GM21717 (cell line): ENCODE measurements around the gene CLCN5.

ENCODE experiments used
- ATAC-seq: cut with Tn5 transposase; IDR thresholded peaks from one replicate; pipeline ENCODE4 v1.9.1; 2021; ENCODE audit warnings: mild to moderate bottlenecking, moderate library complexity; ENCODE audit not compliant: unreplicated experiment

The CLCN5 gene

DNA sequence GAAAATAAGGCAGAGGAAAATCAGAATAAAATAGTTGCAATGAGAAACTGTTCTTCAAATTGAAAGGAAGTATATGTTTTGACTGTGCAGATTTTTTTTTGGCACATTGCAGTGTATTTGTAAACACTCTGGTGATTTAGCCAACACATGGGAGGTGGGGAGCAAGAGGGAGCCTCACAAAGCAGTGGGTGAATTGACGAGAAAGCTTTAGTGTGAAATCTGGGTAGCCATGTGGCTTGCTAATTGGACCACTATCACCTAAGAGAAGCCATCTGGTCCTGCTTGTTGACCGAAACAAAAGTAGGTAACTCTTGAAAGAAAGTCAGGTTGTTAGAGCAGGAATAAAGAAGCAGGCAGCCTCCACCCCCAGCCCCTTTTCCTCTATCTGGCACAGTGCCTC is 10.4 kb downstream of the CLCN5 start:
- ATAC-seq = no peak

DNA sequence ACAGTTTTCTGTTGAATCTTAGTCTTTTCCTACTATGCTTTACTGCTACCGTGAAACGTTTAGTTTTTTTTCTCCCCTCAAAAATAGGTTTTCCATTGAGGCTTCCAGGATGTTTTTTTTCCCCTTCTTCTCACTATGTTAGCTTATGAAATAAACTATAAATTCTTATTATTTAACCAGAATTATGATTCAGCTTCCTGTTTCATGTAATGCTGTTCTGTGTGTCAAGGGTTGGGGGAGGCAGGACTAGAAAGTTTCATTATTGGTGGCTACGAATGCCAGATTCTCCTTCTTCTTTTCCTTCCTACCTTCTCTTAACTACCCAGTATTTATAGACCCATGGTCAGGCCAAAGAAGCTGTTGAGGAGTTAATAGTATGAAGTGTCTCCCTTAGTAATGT is 11.8 kb downstream of the CLCN5 start:
- ATAC-seq = no peak

DNA sequence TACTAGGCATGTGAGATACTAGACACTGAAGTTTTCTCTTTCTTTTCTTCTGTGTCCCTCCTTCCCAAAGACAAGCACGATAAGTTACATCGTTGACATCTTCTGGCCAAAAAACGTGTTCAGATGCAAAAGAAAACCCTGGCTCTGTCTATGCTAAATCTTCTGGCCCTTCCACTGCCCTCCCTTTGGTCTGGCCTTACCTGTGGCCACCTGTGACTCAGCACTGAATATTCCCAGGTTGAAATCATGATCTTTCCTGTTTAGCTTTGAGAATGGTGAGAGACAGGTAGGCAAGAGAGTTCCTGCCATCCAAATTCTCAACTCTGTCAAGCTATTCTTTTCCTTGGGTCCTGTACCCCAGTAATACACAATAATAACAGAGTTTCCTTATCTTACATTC is 12.3 kb downstream of the CLCN5 start:
- ATAC-seq = no peak

DNA sequence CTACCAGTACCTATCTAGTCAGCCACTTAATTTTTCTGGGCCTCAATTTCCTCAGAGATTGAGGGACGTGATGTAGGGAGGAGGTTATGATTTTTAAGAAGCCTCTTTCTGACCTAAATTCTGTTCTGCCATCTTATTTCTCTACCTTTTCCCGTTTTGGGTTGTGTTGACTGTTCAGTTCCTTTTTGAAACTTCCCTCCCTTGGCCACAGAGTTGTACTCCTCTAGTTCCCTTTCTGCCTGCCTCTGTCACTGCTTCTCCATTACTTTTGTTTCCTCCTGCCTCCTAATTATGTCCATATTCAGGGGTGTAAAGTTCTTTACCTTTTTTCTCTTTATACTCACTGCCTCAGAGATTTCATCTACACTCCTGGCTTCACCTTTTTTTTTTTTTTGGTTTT is 25.4 kb downstream of the CLCN5 start:
- ATAC-seq = no peak

DNA sequence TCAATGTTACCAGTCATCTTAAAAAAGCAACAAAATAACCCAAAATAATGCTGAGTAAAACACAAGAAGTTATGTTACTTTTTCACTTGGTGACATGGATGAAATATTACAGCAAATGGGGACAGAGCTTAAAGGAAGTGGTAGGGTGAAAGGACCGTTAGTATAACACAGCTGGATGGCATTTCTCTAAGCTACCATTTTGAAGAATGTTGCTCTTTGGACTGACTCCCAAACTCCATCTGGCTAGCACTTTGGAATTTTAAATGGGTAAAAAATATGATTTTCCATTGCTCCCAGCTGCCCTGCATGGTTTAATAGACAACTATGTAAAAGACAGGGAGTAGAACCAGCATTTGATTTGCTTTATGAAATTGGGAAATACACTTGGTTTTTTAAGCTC is 27.6 kb downstream of the CLCN5 start:
- no peak for ATAC-seq

DNA sequence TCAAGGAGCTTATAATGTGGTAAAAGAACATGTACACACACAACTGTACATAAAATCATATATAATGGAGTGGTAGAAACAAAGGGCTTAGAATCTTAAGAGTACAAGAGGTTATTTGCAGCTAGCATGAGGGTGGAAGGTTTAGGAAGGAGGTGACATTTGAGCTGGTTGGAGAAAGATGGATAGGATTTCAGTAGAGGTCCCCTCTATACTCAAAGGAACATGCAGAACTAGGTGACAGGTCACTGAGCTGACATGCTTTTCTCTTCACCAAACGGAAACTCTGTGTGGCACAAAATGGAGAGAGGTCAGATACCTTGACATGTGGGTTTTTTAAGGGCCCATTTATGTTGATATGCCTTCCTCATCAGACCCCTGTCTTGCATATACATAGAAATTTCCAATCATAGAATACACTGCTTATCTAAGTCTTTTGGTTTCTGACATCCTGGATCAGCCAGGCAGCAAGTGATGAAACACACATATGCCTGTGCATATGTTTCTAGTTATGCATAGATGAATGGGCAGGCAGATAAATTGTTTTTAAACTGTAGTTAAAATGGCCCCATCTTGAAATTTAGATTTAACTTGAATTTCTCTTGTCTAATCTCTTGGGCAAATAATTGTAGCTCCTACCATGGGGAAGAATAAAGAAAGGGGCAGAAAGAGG is 29.3 kb downstream of the CLCN5 start:
- no peak for ATAC-seq

DNA sequence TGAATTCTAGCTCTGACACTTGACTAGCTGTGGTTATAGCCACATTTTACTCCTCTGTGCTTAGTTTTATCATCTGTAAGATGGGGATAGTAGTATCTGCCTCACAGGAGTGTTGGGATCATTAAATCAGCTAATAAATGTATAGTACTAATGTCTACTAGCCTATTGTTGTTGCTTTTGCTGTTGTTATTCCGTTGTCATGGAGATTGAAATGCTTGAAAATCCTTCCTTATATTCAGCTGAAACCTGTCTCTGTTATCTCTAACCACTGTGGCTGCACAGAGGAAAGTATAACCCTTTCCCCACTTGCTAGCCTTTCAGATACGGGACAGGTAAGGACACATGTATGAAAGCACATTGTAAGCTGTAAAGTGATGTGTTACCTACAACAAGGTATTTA is 33.9 kb downstream of the CLCN5 start:
- ATAC-seq = no peak

DNA sequence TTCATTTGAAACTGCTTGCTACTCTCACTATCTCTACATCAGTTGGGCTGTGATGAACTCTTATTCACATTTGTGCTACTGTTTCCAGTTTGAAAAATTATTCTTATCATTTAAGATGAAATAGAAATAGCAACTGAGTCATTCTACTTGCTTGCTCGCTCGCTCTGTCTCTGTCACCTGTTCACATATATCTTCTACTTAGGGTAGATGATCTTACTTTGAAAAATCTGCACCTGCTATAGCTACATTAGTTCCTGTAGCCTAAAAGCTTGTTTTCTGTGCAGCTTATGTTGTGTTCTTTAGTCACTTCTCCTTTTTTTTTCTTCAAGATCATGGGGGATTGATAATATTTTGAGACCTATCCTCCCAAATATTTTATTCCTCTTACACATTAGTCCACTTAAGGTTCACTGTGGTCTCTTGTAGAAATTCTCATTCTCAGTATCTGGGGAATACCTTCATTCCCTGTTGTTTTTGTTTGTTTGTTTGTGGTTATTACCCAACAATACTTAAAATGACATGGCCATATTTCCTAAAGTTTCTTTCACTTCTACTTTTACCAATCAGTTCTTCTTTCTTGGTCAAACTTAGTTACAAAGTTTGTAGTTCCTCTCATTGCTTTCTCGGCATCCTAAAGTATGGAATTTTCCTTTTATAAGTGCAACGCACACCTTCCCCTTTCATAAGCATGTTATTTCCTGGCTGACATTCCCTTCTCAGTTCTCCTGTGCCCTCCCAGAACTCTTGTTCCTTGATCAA is 36.5 kb downstream of the CLCN5 start:
- ATAC-seq = no peak

DNA sequence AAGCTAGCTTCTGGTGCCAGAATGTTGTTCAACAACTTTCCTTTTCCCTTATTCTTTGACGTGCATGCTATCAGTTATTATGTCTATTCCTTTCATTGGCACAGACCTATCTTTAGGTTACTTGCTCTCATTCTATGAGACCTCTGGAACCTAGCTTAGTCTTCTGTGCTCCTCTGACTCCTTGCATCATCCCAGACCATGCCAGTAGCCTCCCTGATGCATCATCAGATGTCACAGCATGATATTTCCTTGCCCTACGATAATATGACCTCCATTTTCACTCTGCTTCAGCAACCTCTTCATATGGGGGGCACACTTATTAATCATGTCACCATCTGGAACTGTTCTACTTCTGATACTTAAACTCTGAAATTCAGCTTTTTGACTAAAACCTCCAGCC is 37.2 kb downstream of the CLCN5 start:
- no peak for ATAC-seq

DNA sequence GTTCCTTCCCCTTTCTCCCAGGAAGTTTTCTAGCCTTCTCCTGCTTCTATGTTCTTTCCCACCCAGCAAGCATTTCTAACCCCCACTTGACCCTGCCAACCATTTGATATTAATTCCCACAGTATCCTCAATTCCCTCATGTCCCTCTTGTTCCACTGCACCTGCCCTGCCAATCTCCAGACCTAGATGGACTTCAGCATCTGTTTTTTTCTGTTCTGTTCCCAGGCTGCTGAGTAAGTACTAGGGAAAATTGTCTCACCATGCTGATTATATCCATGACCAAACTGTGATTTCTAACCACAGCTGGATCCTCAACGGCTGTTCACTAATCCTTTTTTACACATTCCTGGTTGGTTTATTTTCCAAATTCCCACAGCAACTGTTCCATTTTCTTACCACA is 37.7 kb downstream of the CLCN5 start:
- no peak for ATAC-seq

DNA sequence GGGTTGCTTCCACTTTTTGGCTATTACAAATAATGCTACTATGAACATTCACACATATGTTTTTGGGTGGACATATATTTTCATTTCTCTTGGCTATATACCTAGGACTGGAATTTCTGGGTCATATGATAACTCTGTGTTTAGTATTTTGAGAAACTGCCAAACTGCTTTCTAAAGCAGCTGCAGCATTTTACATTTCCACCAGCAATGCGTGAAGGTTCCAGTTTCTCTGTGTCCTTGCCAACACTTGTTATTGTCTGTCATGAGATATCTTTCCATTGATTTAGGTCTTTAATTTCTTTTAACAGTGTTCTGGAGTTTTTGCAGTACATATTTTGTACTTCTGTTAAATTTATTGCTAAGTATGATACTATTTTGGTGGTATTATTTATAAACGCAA is 48.3 kb downstream of the CLCN5 start:
- ATAC-seq = no peak

DNA sequence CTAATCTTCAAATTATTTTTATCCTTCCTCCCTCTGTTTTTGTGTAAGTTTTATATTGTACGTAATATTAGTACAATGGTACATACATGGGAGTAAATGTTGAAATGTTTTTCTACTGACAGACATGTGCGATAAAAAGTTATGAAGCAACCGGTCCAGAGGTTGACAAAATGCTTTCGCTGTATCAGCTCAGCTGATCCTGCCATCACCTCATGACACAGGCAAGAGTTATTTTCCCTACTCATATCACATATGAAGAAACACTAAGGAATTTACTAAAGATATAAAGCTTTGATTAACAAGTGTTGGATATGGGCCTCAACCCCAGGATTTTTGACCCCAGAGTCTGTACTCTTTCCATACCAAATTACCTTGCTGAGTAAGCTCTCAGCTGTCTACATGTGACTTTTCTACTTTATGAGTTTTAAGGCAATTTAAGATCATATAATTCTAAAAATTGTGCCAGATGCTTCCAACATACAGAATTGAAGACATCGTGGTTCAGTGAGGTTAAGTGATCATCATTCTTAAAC is 50.0 kb downstream of the CLCN5 start:
- no peak for ATAC-seq

DNA sequence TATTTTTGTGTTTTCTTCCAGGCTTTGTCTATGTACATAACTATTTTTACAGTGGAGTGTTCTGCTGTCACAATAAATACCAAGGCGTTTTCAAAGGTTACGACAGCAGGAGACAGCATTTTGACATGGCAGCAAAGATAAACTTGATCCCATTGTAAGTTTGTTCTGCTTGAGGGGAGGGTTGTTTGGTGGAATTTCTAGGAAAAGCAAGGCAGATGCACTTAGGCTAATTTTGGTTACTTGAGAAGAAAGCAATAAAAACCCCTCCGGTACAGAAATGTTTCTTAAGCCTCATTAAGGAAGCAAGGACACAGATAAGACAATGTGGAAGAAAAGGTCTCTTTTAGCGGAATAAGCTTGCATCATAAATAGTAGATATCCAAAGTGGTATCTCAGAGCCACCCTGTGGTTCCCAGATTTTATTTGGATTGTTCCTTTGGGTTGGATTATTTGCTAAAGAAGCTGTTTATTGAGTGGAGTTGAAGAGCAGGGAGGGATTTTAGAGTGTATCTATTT is 54.3 kb downstream of the CLCN5 start:
- ATAC-seq = no peak

DNA sequence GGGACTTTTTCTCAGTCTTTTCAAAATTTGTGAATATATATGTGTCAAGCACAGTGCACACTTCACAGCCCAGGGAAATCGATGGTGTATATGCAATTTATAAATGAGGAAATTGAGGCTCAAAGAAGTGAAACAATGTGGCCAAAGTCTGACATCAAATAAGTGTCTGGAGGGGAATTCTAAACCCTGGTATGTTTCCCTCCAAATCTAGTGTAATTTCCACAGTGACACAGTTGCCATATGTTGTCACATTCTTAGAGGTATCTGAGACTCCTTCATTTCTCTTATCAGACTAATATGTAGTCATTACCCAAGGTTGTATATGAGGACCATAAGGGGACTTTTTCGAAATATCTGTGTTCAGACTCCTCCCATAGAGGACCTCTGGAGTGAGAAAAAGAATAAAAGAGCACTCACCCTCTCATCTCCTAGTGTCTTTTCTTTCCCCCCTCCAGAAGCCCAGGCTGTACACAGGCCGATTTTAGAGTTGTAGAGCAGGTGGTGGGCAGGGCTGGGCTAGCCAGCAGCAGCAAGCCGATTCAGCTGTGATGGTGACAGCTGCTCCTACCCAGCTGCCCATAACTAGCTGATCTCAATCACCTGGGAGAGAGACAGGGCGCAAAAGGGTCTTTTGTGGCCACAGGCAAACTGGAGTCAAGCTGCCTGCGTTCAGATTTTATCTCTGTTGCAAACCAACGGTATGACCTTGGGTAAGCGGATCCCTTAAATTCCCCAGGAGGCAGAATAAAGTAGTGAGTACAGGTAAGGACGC is 55.1 kb downstream of the CLCN5 start:
- no peak for ATAC-seq

DNA sequence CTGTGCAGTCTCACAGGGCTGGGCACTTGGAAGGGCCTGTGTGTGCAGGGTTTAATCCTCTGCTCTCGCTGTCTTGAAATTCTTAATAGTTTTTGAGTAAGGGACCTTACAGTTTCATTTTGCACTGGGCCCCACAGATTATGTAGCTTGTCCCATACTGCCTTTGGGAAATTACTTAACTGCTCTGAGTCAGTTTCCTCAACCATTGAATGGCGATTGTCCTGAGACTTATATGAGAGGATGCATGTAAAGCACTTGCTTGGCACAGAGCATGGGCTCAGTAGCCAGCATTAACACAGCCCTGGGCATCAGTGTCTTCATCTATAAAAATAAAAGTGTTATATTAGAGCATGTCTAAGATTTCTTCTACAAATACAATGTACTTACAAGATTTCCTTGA is 55.8 kb downstream of the CLCN5 start:
- no peak for ATAC-seq

DNA sequence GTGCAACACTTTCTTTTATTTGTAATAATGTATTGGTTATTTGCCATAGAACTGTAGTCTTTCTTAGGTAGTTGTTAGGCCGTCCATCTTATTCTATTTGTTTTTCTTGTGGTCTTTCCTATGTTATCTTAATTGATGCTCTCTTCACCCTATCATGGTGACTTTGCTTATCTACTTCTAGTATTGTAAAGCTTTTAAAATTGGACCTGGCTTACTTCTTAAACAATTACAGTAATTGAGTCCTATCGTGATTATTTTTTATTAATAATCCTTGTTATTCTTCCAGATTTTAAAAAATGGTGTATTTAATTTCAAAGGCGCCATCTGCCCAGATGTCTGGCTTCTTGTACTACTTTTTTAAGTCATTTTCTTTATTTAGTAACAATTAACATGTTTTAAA is 63.7 kb downstream of the CLCN5 start:
- no peak for ATAC-seq

DNA sequence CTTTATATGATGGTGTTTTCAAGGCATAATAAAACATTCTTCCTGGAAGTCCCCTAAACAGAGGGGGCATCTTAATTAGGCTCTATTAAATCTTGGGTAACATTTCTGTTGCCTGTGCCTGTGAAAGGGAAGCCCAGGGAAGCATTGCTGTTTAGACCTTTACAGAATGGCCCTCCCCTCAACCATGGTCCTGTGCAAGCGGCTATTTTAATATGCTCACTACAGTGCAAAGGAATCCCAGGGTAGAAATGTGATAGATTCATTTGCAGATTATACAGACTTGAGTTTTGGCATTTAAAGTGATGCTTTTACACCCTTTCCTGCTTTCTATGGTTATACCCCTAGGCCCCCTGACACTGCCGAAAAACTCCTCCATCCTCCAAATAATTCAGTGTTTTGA is 65.3 kb downstream of the CLCN5 start:
- no peak for ATAC-seq

DNA sequence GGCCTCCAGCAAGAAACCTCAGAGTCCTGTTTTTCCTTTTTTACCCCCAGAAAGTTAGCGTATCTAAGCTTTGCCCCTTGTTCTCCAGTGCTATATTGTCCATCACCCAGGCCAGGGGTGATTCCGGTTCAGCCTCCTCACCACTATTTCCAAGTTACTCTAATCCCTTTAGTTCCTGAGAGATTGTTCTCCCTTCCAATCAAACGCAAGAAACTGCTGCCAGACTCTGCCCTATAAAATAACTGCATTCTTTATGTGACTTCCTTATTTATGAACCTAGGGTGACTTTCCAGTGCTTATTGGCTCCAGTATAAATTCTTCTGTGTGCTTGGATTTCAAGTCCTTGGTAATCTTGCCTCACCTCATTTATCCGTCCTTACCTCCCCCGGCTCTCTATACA is 65.7 kb downstream of the CLCN5 start:
- ATAC-seq = no peak

DNA sequence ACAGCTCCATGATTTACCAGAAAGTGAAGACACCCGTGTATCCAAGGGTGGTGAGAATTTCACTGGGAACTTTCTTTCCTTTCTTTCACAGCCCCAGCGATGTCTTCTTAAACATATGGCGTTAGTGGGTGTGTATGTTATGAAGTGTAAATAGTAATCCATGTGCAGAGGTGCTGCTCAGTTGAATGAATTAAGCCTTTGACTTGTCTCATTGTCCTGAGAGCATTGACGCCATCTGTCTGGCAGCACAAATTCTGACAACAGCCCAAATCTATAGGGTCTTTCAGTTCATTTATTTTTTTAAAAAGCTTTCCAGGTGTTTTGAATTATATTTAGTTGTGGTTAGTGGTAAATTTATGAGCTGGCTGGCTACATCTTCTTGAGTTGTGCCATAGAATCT is 69.4 kb downstream of the CLCN5 start:
- no peak for ATAC-seq

DNA sequence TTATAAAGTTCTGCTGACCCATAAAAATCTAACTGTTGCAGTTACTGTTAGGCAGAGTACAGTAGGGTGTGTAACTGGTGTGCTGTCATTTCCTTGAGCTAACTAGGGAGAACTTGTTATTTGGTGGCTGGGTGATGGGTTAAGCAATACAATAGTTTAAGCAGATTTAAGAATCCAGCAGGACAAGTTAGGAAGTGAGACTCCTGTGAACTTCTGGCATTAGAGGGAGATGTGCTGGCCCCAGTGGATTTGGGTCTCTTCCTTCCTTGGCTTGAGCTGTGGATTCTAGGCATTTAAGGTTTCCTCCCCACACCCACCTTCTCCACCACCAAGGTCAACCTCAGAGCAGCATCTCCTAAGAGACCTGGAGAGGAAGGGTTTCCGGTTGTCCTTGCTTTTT is 70.5 kb downstream of the CLCN5 start:
- no peak for ATAC-seq

DNA sequence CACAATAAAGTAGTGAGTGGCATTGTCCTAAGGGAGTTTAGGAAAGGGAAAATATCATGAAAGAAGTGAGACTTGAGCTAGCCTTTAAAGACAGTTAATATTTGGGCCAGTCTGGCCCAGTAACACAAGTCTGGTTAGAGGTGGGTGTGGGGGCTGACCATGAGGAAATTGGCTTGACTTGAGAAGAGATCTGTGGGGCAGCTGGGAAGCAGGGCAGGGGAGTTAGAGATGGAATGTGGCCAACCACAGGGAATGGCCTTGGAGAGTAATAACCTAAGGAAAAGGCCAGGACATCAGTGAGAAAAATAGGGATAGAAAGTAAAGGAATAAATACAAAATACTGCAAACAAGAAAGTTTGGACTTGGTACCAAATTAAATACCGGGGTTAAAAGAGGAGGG is 71.3 kb downstream of the CLCN5 start:
- ATAC-seq = no peak
